Posterior cingulate gyrus (tissue), 11 donors: ENCODE data around the gene PRR35.

Experiments
- DNase-seq, 10 donors: peaks; one replicate each; pipeline versions ENCODE4 v3.0.0 to v3.0.0-alpha.2; 2020 to 2021; ENCODE audit warnings: mixed read lengths in 3 of 10
- intact Hi-C: fragments of 100-400 bp; cut with DNase I; formaldehyde crosslinking; loops from one replicate; pipeline ENCODE4 v1.15.1; 2023

PRR35 gene

GRCh38 chr16:561413-561794 is 1.2 kb downstream of the PRR35 start:
- DNase-seq = no peak
- intact Hi-C loops = no loop called here

GRCh38 chr16:561957-562938 is 2.1 kb downstream of the PRR35 start:
- no peak for DNase-seq
- intact Hi-C loops = no loop called here

DNA sequence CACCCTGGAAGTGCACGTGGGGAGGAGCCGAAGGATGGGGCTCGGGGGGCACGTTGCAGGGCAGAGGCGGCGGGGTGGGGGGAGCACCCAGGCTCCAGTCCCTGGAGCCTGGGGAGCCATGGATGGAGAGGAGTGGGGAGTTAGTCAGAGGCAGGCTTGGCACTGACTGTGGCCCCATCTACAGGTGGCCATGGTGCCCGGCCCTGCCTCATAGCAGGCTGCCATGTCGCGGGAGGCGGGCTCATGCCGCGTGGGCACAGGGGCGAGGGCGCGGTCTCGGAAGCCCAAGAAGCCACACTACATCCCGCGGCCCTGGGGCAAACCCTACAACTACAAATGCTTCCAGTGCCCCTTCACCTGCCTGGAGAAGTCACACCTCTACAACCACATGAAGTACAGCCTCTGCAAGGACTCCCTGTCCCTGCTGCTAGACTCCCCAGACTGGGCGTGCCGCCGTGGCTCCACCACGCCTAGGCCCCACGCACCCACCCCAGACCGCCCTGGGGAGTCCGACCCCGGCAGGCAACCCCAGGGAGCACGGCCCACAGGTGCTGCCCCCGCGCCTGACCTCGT is 3.0 kb downstream of the PRR35 start:
- no peak for DNase-seq
- intact Hi-C loops = no loop called here

- DNase-seq = no peak
- intact Hi-C loops = no loop called here
Observed at GRCh38 chr16:564690-565418, 4.7 kb downstream of the PRR35 start.

GRCh38 chr16:565419-566330 is 5.5 kb downstream of the PRR35 start:
- intact Hi-C loops = no loop called here
- no peak for DNase-seq

GRCh38 chr16:566475-567372 is 6.5 kb downstream of the PRR35 start, which contains the start of gene NHLRC4:
NHLRC4 (plus strand) TSS chr16:567005; CDS start chr16:568048, 1,043 bp downstream.
- intact Hi-C loops = no loop called here
- peak in 2 of 10 donors; percentile 37 to 92 for DNase-seq

DNA sequence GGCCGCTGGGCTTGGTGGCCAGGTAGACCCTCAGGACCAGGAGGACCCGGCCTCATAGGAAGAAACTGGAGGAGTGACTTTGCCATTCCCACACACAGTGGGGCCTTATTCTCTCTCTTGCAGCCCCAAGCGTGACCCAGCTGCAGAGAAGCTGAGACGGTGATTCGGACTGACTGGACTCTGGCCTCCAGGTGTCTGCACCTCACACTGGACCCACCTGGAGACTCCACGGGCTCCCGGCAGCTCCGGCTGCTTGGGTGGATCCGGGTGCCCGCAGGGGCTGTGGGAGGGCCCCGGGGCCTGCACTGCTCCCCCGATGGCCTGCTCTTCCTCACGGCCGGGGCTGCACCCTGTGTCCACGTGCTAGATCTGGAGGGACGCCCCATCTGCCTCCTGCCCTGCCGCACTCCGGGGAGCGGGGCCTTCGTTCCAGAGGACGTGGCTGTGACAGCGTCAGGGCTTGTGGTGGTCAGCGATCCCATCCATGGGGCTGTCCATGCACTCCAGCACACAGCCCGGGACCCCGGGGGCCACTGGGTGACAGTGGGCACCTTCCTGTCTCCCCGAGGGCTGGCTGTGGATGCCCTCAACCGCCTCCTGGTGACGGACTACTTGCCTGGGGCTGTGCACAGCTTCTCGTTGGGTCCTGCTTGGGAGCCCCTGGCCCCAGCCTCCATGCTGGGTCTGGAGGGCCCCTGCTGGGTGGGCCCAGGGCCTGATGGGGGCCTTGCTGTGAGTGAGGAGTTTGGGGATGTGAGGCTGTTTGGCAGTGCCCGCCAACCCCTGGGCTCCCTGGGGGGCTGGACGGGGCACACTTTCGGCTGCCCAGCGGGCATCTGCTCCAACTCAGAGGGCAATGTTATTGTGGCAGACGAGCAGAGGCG is 7.4 kb downstream of the PRR35 start:
- no peak for DNase-seq
- intact Hi-C loops = no loop called here

- intact Hi-C loops = no loop called here
- DNase-seq = no peak
Observed at GRCh38 chr16:568401-569258, 8.4 kb downstream of the PRR35 start.

DNA sequence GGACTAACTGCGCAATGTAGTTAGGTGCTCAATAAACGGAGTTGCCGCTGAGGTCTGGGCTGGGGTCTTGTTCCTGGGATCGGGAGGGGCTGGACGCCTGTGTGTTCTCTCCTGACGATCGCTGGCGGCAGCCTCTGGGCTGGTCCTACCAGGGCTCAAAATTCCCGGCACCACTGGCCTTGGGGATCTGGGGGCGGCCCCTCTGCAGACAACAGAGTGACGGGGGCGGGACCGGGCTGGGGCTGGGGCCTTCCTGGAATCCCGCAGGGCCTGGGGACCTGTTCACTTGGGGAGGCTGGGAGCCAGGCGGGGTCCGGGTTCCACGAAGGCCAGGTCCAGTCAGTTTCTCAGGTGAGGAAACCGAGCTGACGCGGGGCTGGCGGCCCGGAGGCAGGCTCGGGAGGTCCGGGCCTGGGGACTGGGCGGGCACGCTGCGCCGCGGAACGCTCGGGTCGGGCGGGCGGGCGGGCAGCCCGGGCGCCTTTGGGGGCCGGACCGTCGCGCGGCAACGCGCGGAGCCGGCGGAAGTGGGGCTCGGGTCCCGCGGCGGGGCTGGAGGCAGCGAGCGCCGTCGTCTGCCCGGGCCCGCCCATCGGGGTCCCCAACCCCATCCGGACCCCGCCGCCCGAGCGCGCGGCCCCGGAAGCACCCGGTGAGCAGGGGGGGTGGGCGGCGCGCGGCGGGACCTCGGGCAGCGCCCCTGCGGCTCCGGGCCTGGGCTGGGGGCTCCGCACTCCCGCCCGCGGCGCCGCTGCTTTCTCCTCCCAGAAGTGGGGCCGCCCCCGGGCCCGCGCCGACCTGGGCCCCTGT is 9.5 kb downstream of the PRR35 start, which contains the start of gene PIGQ:
Gene PIGQ, plus strand, starts transcription at position 524 of the 810 bp plus-strand sequence. CDS start 4,107 bp downstream, outside the sequence.
- intact Hi-C loops = no loop called here
- DNase-seq = peak; percentile 36 to 94 (median 65)

DNA sequence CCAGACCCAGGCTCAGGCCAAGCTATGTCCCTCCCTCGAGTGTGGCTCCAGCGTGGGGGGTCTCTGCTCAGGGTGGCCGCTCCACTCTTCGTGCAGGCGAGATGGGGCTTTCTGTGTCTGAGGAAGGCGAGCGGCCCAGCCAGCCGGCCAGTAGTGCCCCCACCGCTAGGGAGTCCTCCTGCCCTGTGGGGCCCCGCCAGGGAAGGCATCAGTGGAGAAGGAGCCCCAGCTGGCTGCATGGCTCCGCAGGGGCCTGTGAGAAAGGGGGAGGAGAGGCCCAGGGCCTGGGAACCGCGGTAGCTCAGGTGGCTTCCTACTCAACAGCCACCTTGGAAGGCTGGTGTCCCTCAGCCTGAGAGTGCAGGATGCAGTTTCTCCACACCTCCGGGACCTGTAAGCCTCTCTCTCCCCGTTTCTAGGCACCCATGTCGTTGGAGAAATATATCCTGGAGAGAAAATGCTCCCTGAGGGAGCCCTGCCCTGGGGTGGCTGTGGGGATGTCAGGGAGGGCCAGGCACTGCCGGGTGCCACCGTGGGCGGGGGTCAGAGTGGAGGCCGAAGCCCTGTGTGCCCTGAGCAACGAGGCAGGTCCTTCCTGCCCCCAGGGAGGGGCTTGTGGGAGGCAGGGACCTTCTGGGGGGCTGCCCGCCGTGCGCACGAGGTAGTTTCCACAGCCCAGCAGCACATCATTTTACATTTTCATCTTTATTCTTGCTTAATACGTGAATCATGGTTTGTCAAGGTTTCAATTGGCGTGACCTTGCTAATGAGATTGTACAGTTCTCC is 12.9 kb downstream of the PRR35 start:
- intact Hi-C loops = no loop called here
- DNase-seq = no peak

GRCh38 chr16:574021-574760 is 14.0 kb downstream of the PRR35 start:
- no peak for DNase-seq
- intact Hi-C loops = no loop called here

GRCh38 chr16:575354-576196 is 15.4 kb downstream of the PRR35 start:
- intact Hi-C loops = no loop called here
- DNase-seq = no peak

DNA sequence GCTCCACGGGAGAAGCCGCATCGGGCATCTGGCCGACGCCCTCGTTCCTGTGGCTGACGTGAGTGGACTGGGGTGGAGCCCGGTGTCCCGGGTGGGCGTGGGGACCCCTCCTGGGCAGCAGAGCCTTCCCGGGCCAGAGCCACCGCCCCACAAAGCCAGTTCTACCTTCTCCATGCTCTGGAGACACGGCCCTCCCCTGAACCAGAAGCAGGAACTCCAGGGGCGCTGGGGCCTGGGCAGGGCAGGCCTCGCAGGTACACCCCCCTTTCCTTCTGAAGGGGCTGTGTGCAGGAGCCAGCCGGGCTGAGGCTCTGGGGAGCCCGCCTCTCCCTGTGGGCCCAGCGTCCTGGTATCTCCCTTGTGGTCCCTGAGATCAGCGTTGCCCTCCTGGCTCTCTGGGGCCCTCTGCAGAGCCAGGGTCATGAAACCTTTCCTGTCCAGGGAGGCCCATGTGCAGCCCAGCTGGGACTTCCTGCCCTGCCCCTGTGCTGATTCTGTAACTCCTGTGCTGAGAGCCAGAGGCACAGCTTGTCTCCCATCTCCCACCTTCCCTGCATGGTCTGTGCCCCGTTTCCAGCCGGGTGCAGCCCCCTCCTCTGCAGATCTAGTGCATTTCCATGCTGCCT is 16.1 kb downstream of the PRR35 start:
- intact Hi-C loops = no loop called here
- DNase-seq = no peak
